Ishikawa (cell line): ENCODE data around the gene AGAP1.

Experiments
- CEBPB ChIP-seq: IDR thresholded peaks from 2 replicates; pipeline ENCODE4 v1.6.1; 2012
- CREB1 ChIP-seq: IDR thresholded peaks from 2 replicates; pipeline ENCODE4 v1.6.1; 2012; ENCODE audit warnings: low read depth
- EGR1 ChIP-seq: IDR thresholded peaks from 2 replicates; pipeline ENCODE4 v1.6.1; 2012
- EP300 ChIP-seq: IDR thresholded peaks from 2 replicates; pipeline ENCODE4 v1.6.1; 2012; ENCODE audit warnings: borderline replicate concordance
- FOXM1 ChIP-seq: IDR thresholded peaks from 2 replicates; pipeline ENCODE4 v1.6.1; 2012; ENCODE audit warnings: low read depth, borderline replicate concordance
- NFIC ChIP-seq: IDR thresholded peaks from 2 replicates; pipeline ENCODE4 v1.6.1; 2012
- RAD21 ChIP-seq: IDR thresholded peaks from 2 replicates; pipeline ENCODE4 v1.6.1; 2012; ENCODE audit warnings: low read depth
- TAF1 ChIP-seq: IDR thresholded peaks from 2 replicates; pipeline ENCODE4 v1.6.1; 2012; ENCODE audit warnings: low read depth, mild to moderate bottlenecking
- TCF12 ChIP-seq: IDR thresholded peaks from 2 replicates; pipeline ENCODE4 v1.6.1; 2012; ENCODE audit warnings: low read depth
- TEAD4 ChIP-seq: IDR thresholded peaks from 2 replicates; pipeline ENCODE4 v1.6.1; 2012
- YY1 ChIP-seq: IDR thresholded peaks from 2 replicates; pipeline ENCODE4 v1.6.1; 2012; ENCODE audit warnings: low read depth
- ZBTB7A ChIP-seq: IDR thresholded peaks from 2 replicates; pipeline ENCODE4 v1.6.1; 2012; ENCODE audit warnings: low read depth
- TF ChIP-seq, protein P1 (sequence below): IDR thresholded peaks from 2 replicates; pipeline ENCODE4 v1.6.1; 2012
- TF ChIP-seq, protein P2 (sequence below): IDR thresholded peaks from 2 replicates; pipeline ENCODE4 v1.6.1; 2012
- TF ChIP-seq, protein P3 (sequence below): IDR thresholded peaks from 2 replicates; pipeline ENCODE4 v1.6.1; 2012; ENCODE audit warnings: low read depth, mild to moderate bottlenecking

Gene AGAP1

DNA sequence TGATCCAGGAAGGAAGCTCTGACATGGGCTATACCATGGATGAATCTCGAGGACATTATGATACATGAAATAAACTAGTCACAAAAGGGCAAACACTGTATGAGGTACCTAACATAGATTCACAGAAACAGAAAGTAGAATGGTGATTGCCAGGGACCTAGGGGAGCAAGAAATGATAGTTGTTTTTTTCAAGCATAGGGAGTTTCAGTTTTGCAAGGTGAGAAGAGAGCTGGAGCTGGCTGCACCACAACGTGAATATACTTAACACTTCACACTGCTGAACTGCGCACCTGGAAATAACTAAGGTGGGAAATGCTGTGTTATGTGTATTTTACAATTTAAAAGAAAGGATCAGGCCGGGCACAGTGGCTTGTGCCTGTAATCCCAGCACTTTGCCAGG lies 13.2 kb upstream of the AGAP1 start:
- TF ChIP-seq RAD21 (no peak), EP300 (no peak), CEBPB (no peak), ZBTB7A (no peak), TEAD4 (no peak), TAF1 (no peak), FOXM1 (no peak), YY1 (no peak), EGR1 (no peak), NFIC (no peak), TCF12 (no peak)
- TF ChIP-seq, protein P1, sequence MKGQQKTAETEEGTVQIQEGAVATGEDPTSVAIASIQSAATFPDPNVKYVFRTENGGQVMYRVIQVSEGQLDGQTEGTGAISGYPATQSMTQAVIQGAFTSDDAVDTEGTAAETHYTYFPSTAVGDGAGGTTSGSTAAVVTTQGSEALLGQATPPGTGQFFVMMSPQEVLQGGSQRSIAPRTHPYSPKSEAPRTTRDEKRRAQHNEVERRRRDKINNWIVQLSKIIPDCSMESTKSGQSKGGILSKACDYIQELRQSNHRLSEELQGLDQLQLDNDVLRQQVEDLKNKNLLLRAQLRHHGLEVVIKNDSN, result no peak
- TF ChIP-seq, protein P2, sequence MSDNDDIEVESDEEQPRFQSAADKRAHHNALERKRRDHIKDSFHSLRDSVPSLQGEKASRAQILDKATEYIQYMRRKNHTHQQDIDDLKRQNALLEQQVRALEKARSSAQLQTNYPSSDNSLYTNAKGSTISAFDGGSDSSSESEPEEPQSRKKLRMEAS, result no peak

DNA sequence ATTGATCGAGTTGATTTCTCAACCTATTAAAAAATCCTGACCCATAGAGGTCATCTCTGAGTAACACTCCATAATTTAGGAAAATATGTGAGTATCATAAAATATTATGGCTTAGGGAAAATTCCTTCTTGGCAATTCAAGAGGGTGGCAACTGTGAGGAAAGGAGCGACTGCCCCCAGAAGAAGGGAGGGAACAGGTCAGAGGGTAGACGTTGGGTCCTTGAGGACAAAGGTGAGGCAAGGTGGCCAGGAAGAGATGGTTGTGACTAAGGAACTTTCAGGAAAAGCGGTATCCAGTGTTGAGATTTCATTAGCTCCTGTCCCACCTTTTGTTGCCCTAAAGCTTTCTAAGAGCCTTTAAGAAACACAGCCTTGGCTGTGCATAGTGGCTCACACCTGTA lies 10.5 kb upstream of the AGAP1 start:
- TF ChIP-seq TCF12 (no peak), TEAD4 (no peak), EP300 (no peak), CREB1 (no peak), RAD21 (no peak), NFIC (no peak), YY1 (no peak), TAF1 (no peak), ZBTB7A (no peak), FOXM1 (no peak), EGR1 (no peak), CEBPB (no peak)
- TF ChIP-seq, protein P2, result no peak
- TF ChIP-seq, protein P3, sequence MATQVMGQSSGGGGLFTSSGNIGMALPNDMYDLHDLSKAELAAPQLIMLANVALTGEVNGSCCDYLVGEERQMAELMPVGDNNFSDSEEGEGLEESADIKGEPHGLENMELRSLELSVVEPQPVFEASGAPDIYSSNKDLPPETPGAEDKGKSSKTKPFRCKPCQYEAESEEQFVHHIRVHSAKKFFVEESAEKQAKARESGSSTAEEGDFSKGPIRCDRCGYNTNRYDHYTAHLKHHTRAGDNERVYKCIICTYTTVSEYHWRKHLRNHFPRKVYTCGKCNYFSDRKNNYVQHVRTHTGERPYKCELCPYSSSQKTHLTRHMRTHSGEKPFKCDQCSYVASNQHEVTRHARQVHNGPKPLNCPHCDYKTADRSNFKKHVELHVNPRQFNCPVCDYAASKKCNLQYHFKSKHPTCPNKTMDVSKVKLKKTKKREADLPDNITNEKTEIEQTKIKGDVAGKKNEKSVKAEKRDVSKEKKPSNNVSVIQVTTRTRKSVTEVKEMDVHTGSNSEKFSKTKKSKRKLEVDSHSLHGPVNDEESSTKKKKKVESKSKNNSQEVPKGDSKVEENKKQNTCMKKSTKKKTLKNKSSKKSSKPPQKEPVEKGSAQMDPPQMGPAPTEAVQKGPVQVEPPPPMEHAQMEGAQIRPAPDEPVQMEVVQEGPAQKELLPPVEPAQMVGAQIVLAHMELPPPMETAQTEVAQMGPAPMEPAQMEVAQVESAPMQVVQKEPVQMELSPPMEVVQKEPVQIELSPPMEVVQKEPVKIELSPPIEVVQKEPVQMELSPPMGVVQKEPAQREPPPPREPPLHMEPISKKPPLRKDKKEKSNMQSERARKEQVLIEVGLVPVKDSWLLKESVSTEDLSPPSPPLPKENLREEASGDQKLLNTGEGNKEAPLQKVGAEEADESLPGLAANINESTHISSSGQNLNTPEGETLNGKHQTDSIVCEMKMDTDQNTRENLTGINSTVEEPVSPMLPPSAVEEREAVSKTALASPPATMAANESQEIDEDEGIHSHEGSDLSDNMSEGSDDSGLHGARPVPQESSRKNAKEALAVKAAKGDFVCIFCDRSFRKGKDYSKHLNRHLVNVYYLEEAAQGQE, result no peak
- TF ChIP-seq, protein P1, result no peak

DNA sequence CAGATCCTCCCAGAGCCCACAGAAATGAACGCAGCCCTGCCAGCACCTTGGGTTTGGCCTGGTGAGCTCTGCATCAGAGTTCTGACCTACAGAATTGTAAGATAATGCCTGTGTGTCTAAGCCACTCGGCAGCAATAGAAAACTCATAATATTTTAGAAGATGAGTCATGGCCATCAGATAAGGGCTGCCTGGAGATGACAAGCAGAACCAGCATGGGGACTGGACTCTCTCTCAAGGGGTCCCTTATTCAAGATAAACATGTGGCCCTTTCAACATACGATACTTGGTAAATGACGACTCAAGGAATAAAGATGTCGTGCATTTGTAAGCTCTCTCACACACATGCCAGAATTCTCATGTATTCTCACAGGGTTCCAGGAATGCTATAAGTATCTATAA lies 8.5 kb upstream of the AGAP1 start:
- TF ChIP-seq, protein P1, result no peak
- no peak for TF ChIP-seq NFIC
- TF ChIP-seq TAF1, result no peak
- TF ChIP-seq, protein P3, result no peak

DNA sequence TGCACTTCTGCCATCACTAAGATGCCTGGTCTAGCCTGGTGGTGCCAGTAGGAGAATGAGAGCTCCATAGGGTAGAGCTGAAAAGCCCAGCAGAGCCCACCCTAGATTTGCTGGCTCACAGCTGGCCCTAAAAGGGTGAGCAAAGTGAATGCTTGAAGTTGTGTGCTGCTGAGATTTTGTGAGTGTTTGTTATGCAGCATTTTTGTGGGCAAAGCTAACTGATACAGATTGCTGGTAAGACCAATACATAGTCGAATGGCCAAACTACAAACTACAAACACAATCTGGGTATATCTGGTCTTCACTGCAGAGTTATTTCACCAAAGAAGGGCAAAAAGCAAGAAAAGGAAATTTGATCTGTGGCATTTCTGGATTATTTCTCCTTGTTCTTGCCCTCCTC lies 7.1 kb upstream of the AGAP1 start:
- TF ChIP-seq ZBTB7A (no peak), YY1 (no peak), EGR1 (no peak), CREB1 (no peak), NFIC (no peak), TAF1 (no peak), FOXM1 (no peak), RAD21 (no peak), TCF12 (no peak), TEAD4 (no peak), CEBPB (no peak)
- TF ChIP-seq, protein P2, result no peak
- TF ChIP-seq, protein P3, result no peak
